ENCODE data around the gene TEAD2.
A peak's percentile ranks its signal among the peaks of the same experiment; 100 is the strongest.

Gene TEAD2

GRCh38 chr19:49348305-49349189 is 13.7 kb downstream of the TEAD2 start:
- no peak for DNase-seq (ENCODE audit: low read depth)

- DNase-seq (ENCODE audit: low read depth), result no peak
Observed at GRCh38 chr19:49347835-49348234, 14.4 kb downstream of the TEAD2 start.

GRCh38 chr19:49347191-49347590 is 15.0 kb downstream of the TEAD2 start:
- no peak for DNase-seq (ENCODE audit: low read depth)

- DNase-seq (ENCODE audit: low read depth), result no peak
Observed at GRCh38 chr19:49344505-49345423, 17.5 kb downstream of the TEAD2 start.

- no peak for DNase-seq (ENCODE audit: low read depth)
Observed at GRCh38 chr19:49343123-49343522, 19.1 kb downstream of the TEAD2 start.

- no peak for DNase-seq (ENCODE audit: low read depth)
Observed at GRCh38 chr19:49342291-49342721, 19.9 kb downstream of the TEAD2 start.

- DNase-seq (ENCODE audit: low read depth), result no peak
Observed at GRCh38 chr19:49340865-49341718, 21.1 kb downstream of the TEAD2 start.

- no peak for DNase-seq (ENCODE audit: low read depth)
Observed at GRCh38 chr19:49340069-49340864, 21.9 kb downstream of the TEAD2 start.

GRCh38 chr19:49339301-49340068 is 22.7 kb downstream of the TEAD2 start:
- DNase-seq (ENCODE audit: low read depth), result no peak

GRCh38 chr19:49338691-49339300 is 23.4 kb downstream of the TEAD2 start:
- no peak for DNase-seq (ENCODE audit: low read depth)

- DNase-seq (ENCODE audit: low read depth), result no peak
Observed at GRCh38 chr19:49338023-49338677, 24.1 kb downstream of the TEAD2 start.

GRCh38 chr19:49337267-49338022 is 24.8 kb downstream of the TEAD2 start:
- no peak for DNase-seq (ENCODE audit: low read depth)

GRCh38 chr19:49336482-49337266 is 25.5 kb downstream of the TEAD2 start:
- no peak for DNase-seq (ENCODE audit: low read depth)

- DNase-seq (ENCODE audit: low read depth), result no peak
Observed at GRCh38 chr19:49335784-49336481, 26.3 kb downstream of the TEAD2 start.

GRCh38 chr19:49335071-49335783 is 27.0 kb downstream of the TEAD2 start, which contains the start of gene CD37:
TSS of gene CD37 (plus strand) at chr19:49335406. CDS start at chr19:49335541, 135 bp downstream.
- peak; percentile 30 for DNase-seq (ENCODE audit: low read depth)

- DNase-seq (ENCODE audit: low read depth), result peak; percentile 51
Observed at GRCh38 chr19:49333811-49334288, 28.4 kb downstream of the TEAD2 start.

All from activated T-helper 9 cell treated with anti-CD3 and anti-CD28 coated beads, Interleukin-2, amount 50 U/mL, for 16 hours (primary cell).